Lung (tissue), 12 donors: Measurements from ENCODE around the gene B3GALT5. TPM values are rescaled to one million over a fixed set of nuclear protein-coding genes. Genes with fewer than 3 reads are reported as not detected.

Experiments
- ATAC-seq: fragments of 200-7000 bp; cut with Tn5 transposase; one replicate; pipeline ENCODE4 v1.9.1; 2020; ENCODE audit warnings: moderate number of reproducible peaks; ENCODE audit not compliant: insufficient read depth, low FRiP score
- DNase-seq, 3 donors: peaks; one replicate each; pipeline ENCODE4 v3.0.0-alpha.2; 2013 to 2017
- H3K27ac ChIP-seq, 2 donors: one replicate each; pipeline ENCODE4 v1.5.1; 2013; ENCODE audit warnings: mild to moderate bottlenecking in 2 of 2, moderate library complexity in 2 of 2, control low read depth in 1 of 2, inconsistent platforms in 1 of 2, low read depth in 1 of 2, low read length in 1 of 2
- H3K27me3 ChIP-seq, 3 donors: one replicate each; pipeline ENCODE4 v1.5.1; 2013; ENCODE audit warnings: low read length in 2 of 3; ENCODE audit not compliant: control insufficient read depth in 3 of 3, insufficient read depth in 3 of 3
- H3K36me3 ChIP-seq, 4 donors: one replicate each; pipeline ENCODE4 v1.5.1; 2013; ENCODE audit warnings: low read length in 4 of 4, mild to moderate bottlenecking in 1 of 4, moderate library complexity in 1 of 4; ENCODE audit not compliant: control insufficient read depth in 4 of 4, insufficient read depth in 4 of 4
- H3K4me1 ChIP-seq, 5 donors: one replicate each; pipeline ENCODE4 v1.5.1; 2013; ENCODE audit warnings: low read length in 5 of 5, mild to moderate bottlenecking in 2 of 5, moderate library complexity in 1 of 5; ENCODE audit not compliant: control insufficient read depth in 5 of 5, insufficient read depth in 5 of 5
- H3K4me3 ChIP-seq: one replicate; pipeline ENCODE4 v1.5.1; 2013; ENCODE audit warnings: mild to moderate bottlenecking, control low read depth, moderate library complexity
- H3K9ac ChIP-seq, 2 donors: one replicate each; pipeline ENCODE4 v1.5.1; 2013; ENCODE audit warnings: low read length in 2 of 2, control low read depth in 1 of 2; ENCODE audit not compliant: insufficient read depth in 1 of 2
- H3K9me3 ChIP-seq, 4 donors: one replicate each; pipeline ENCODE4 v1.5.1; 2013; ENCODE audit warnings: low read length in 3 of 4, mild to moderate bottlenecking in 1 of 4, moderate library complexity in 1 of 4; ENCODE audit not compliant: control insufficient read depth in 4 of 4, insufficient read depth in 3 of 4
- WGBS, 2 donors: extraction: QIAGEN DNeasy Blood & Tissue Kit; methylation state at CpG; one replicate each; pipeline ENCODE4 v1.1.7; 2013; 5-methylcytosine and 5-hydroxymethylcytosine counted together
- polyA plus RNA-seq, 2 donors: library from polyadenylated mRNA; stranded (reverse); fragments of 200-250 nt; gene quantifications; one replicate each; pipeline ENCODE4 v1.2.1, GENCODE V29; 2013
- total RNA-seq, 2 donors: library from RNA; depleted of rRNA in 1 of 2; stranded (reverse); fragments of >200 nt in 1 of 2; gene quantifications; one replicate each; pipeline ENCODE4 v1.2.1, GENCODE V29; 2014 to 2021
- TF ChIP-seq, protein P1 (sequence below): IDR thresholded peaks from 2 replicates; pipeline ENCODE4 v1.5.1; 2012; ENCODE audit warnings: mild to moderate bottlenecking; ENCODE audit errors: control extremely low read depth, extremely low read depth
- donor health status: control.
- donor health status: control.
- donor health status: Bipolar disorder and iron deficiency.
- donor health status: healthy.
- donor health status: DM: yes; HTN: yes; CAD: no.

The B3GALT5 gene
- total and polyA plus RNA-seq, 4 donors = 0.02 to 1.1 (median 0.50) TPM

DNA sequence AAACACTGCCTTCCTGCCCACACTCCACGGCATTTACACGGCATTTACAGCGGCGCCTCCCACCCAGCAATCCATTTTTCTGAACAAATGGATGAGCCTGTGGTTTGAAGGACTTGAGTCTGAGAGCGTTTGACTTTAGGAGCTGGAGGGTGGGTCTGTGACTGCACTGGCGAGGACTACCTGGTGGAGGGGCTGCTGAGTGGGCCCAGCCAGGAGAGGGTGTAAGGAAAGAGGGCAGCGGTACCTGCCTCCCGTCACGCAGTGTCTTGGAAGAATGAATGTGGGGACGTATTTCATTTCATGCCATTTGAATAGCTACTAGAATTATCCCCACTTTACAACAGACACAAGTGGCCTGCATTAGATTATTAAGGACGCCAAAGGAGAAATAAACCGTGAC lies 62.9 kb downstream of the B3GALT5 start:
- no peak for DNase-seq
- Histone ChIP-seq H3K36me3 (no peaks in the 10 kb centered on the region), H3K9me3 (peaks cover 0 to 6% (median 0%) of the 10 kb centered on the region in 4 donors), H3K27me3 (no peaks in the 10 kb centered on the region), H3K4me1 (peaks cover 0 to 3% (median 0%) of the 10 kb centered on the region in 5 donors), H3K4me3 (no peak overlapping the region), H3K27ac (no peak overlapping the region), H3K9ac (no peak overlapping the region)
- WGBS, 2 donors = 89 to 94% methylated on average over 12 of the region's 12 CpGs
- no peak for ATAC-seq
- TF ChIP-seq, protein P1, sequence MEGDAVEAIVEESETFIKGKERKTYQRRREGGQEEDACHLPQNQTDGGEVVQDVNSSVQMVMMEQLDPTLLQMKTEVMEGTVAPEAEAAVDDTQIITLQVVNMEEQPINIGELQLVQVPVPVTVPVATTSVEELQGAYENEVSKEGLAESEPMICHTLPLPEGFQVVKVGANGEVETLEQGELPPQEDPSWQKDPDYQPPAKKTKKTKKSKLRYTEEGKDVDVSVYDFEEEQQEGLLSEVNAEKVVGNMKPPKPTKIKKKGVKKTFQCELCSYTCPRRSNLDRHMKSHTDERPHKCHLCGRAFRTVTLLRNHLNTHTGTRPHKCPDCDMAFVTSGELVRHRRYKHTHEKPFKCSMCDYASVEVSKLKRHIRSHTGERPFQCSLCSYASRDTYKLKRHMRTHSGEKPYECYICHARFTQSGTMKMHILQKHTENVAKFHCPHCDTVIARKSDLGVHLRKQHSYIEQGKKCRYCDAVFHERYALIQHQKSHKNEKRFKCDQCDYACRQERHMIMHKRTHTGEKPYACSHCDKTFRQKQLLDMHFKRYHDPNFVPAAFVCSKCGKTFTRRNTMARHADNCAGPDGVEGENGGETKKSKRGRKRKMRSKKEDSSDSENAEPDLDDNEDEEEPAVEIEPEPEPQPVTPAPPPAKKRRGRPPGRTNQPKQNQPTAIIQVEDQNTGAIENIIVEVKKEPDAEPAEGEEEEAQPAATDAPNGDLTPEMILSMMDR = no peak

- Histone ChIP-seq H3K27me3 (no peaks in the 10 kb centered on the region), H3K4me3 (no peak overlapping the region), H3K36me3 (no peaks in the 10 kb centered on the region), H3K4me1 (peaks cover 0 to 3% (median 0%) of the 10 kb centered on the region in 5 donors), H3K9me3 (peaks cover 0 to 6% (median 0%) of the 10 kb centered on the region in 4 donors), H3K27ac (peak overlapping the region; percentile 26 to 53), H3K9ac (no peak overlapping the region)
- TF ChIP-seq, protein P1 = no peak
- no peak for ATAC-seq
- 59 to 60% methylated on average over 14 of the region's 14 CpGs for WGBS, 2 donors
- DNase-seq = peak in 2 of 3 donors; percentile 29 to 50
Observed at GRCh38 chr21:39675993-39676661, 63.4 kb downstream of the B3GALT5 start.

DNA sequence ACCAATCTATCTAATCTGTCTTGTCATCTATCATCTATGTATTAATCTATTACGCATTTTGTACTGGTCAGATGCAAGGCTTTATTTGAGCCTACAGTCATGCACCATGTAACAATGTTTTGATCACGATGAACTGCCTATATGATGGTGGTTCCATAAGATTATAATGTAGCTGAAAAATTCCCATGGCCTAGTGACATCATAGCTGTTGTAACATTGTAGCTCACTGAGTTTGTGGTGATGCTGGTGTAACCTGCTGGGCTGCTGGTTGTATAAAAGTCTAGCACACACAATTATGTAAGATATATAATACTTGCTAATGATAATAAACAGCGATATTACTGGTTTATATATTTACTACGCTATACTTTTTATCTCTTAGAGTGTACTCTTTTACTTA lies 67.5 kb downstream of the B3GALT5 start:
- 94 to 97% methylated on average over 4 of the region's 4 CpGs for WGBS, 2 donors
- no peak for ATAC-seq
- TF ChIP-seq, protein P1 = no peak

More for the DNA sequence above, 67.5 kb downstream of the B3GALT5 start:
- peaks cover 0 to 6% (median 0%) of the 10 kb centered on the region in 4 donors for H3K9me3 ChIP-seq
- no peaks in the 10 kb centered on the region for H3K36me3 ChIP-seq
- no peaks in the 10 kb centered on the region for H3K27me3 ChIP-seq
- no peak for DNase-seq
- no peak overlapping the region for H3K9ac ChIP-seq
- H3K27ac ChIP-seq = no peak overlapping the region
- no peak overlapping the region for H3K4me3 ChIP-seq
- peaks cover 0 to 3% (median 0%) of the 10 kb centered on the region in 5 donors for H3K4me1 ChIP-seq
